HepG2 (cell line): Measurements from ENCODE around the gene TNP2. TPM values are rescaled to one million over a fixed set of nuclear protein-coding genes. Genes with fewer than 3 reads are reported as not detected.

Source experiments
- HNRNPK ChIP-seq: fragments of 200-400 bp; formaldehyde crosslinking; IDR thresholded peaks from 2 replicates; pipeline ENCODE4 v1.6.1; 2018; ENCODE audit warnings: low read length, low read depth, moderate library complexity, mild to moderate bottlenecking; ENCODE audit not compliant: poor library complexity, severe bottlenecking
- MED8 ChIP-seq: sonication (generic); formaldehyde crosslinking; IDR thresholded peaks from 2 replicates; pipeline ENCODE4 v1.8.1; 2023; ENCODE audit warnings: mild to moderate bottlenecking, missing genetic modification reagents; ENCODE audit not compliant: insufficient replicate concordance
- RXRA ChIP-seq: sonication (generic); formaldehyde crosslinking; IDR thresholded peaks from 2 replicates; pipeline ENCODE4 v1.5.1; 2020; ENCODE audit warnings: missing genetic modification reagents
- ZMAT5 ChIP-seq: sonication (generic); formaldehyde crosslinking; IDR thresholded peaks from 2 replicates; pipeline ENCODE4 v1.5.0; 2020; ENCODE audit warnings: mild to moderate bottlenecking, low read depth, missing genetic modification reagents, borderline replicate concordance
- ZMYM3 ChIP-seq: sonication (generic); formaldehyde crosslinking; IDR thresholded peaks from 2 replicates; pipeline ENCODE4 v1.5.1; 2020; ENCODE audit warnings: mild to moderate bottlenecking, missing genetic modification reagents
- ZNF264 ChIP-seq: sonication (generic); formaldehyde crosslinking; IDR thresholded peaks from 2 replicates; pipeline ENCODE4 v1.4.0; 2020; ENCODE audit warnings: missing genetic modification reagents
- ZNF318 ChIP-seq: sonication (generic); formaldehyde crosslinking; IDR thresholded peaks from 2 replicates; pipeline ENCODE4 v1.4.0; 2020; ENCODE audit warnings: mild to moderate bottlenecking, missing genetic modification reagents
- polyA plus RNA-seq, 8 experiments: library from polyadenylated mRNA; depleted of rRNA in 3 of 8; stranded (reverse) in 7 of 8; unstranded in 1 of 8; fragments of >200 nt; fragmentation: Illumina TruSeq in 4 of 8; extraction: Trizol in 4 of 8; gene quantifications; 2 replicates each; pipeline versions ENCODE4 v1.2.1 to v1.2.3, GENCODE V29; 2011 to 2016; ENCODE audit warnings: low read depth in 4 of 8, missing spikeins in 1 of 8, mixed read lengths in 1 of 8; ENCODE audit not compliant: insufficient read depth in 1 of 8
- total RNA-seq, 5 experiments: library from RNA; depleted of rRNA; stranded (reverse); fragments of >200 nt; fragmentation: Illumina TruSeq; extraction: Trizol; gene quantifications; 2 replicates each; pipeline ENCODE4 v1.2.3, GENCODE V29; 2016; ENCODE audit warnings: low read depth in 1 of 5
- TF ChIP-seq, protein P1 (sequence below), 2 experiments: sonication (generic) in 1 of 2; formaldehyde crosslinking in 1 of 2; IDR thresholded peaks; 2 replicates each; pipeline versions ENCODE4 v1.4.0 to v1.6.1; 2018 to 2020; ENCODE audit warnings: missing genetic modification reagents in 2 of 2, borderline replicate concordance in 1 of 2, low read depth in 1 of 2, mild to moderate bottlenecking in 1 of 2, missing biosample characterization in 1 of 2
- TF ChIP-seq, protein P2 (sequence below): sonication (generic); formaldehyde crosslinking; IDR thresholded peaks from 2 replicates; pipeline ENCODE4 v1.5.1; 2020; ENCODE audit warnings: missing genetic modification reagents, mild to moderate bottlenecking, borderline replicate concordance

Gene TNP2
- total and polyA plus RNA-seq, 2 of the 13 experiments (the other 11 are each of a cell fraction or from before 2014, with no cell fraction given) = not detected

- TF ChIP-seq ZNF318 = no peak
- TF ChIP-seq, protein P1, sequence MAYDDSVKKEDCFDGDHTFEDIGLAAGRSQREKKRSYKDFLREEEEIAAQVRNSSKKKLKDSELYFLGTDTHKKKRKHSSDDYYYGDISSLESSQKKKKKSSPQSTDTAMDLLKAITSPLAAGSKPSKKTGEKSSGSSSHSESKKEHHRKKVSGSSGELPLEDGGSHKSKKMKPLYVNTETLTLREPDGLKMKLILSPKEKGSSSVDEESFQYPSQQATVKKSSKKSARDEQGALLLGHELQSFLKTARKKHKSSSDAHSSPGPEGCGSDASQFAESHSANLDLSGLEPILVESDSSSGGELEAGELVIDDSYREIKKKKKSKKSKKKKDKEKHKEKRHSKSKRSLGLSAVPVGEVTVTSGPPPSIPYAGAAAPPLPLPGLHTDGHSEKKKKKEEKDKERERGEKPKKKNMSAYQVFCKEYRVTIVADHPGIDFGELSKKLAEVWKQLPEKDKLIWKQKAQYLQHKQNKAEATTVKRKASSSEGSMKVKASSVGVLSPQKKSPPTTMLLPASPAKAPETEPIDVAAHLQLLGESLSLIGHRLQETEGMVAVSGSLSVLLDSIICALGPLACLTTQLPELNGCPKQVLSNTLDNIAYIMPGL (CRISPR knock-in tag; IDR thresholded peaks at IDR 0.05; ENCODE audit: borderline replicate concordance in 1 of 2, low read depth in 1 of 2) = peak; percentile 18 to 33; a peak in 1 of 4 replicates
- TF ChIP-seq ZMAT5 (CRISPR knock-in tag) = no peak
- TF ChIP-seq, protein P2, sequence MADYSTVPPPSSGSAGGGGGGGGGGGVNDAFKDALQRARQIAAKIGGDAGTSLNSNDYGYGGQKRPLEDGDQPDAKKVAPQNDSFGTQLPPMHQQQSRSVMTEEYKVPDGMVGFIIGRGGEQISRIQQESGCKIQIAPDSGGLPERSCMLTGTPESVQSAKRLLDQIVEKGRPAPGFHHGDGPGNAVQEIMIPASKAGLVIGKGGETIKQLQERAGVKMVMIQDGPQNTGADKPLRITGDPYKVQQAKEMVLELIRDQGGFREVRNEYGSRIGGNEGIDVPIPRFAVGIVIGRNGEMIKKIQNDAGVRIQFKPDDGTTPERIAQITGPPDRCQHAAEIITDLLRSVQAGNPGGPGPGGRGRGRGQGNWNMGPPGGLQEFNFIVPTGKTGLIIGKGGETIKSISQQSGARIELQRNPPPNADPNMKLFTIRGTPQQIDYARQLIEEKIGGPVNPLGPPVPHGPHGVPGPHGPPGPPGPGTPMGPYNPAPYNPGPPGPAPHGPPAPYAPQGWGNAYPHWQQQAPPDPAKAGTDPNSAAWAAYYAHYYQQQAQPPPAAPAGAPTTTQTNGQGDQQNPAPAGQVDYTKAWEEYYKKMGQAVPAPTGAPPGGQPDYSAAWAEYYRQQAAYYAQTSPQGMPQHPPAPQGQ = 0 out of 2 replicates have a peak, but pooled peaks have one; percentile 7
- TF ChIP-seq HNRNPK = no peak
- peak; percentile 90 for TF ChIP-seq ZMYM3 (CRISPR knock-in tag)
- TF ChIP-seq RXRA (CRISPR knock-in tag) = peak; percentile 86
- TF ChIP-seq ZNF264 (CRISPR knock-in tag) = no peak
- no peak for TF ChIP-seq MED8
Measured at GRCh38 chr16:11308493-11309283, 39.6 kb upstream of the TNP2 start (continued).
